GM10266 (cell line): ENCODE results near the gene CHAC2.
"Not testable (repeated sequence)": the region's sequence is repeated elsewhere in the genome, so short reads cannot be mapped to it uniquely, and the experiment has no call there.

Experiments
- DNase-seq: peaks from one replicate; pipeline ENCODE4 v3.0.0; 2012; ENCODE audit errors: extremely low spot score
- TF ChIP-seq, protein P1 (sequence below): IDR thresholded peaks from 2 replicates; pipeline ENCODE4 v1.5.1; 2012; ENCODE audit warnings: mild to moderate bottlenecking, low read depth; ENCODE audit not compliant: control insufficient read depth, insufficient read depth; ENCODE audit errors: missing control alignments

Gene CHAC2

DNA sequence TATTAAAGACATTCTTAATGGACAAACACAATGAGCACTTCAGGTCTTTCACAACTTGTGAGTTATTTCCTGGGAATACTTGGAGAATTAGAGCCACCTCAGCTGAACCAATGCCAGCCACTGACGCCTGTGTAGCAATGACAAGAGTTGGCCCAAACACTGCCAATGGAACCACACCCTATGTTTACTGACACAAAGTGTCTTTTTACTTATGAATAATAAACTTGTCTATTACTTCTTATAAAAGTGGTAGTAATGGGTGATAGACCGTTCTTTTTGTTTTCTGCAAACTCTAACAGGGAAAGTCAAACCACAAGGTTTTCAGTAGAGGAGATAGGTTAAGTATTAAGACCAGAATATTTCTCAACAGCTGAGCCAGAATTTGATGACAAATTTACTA is 12.5 kb upstream of the CHAC2 start:
- TF ChIP-seq, protein P1, sequence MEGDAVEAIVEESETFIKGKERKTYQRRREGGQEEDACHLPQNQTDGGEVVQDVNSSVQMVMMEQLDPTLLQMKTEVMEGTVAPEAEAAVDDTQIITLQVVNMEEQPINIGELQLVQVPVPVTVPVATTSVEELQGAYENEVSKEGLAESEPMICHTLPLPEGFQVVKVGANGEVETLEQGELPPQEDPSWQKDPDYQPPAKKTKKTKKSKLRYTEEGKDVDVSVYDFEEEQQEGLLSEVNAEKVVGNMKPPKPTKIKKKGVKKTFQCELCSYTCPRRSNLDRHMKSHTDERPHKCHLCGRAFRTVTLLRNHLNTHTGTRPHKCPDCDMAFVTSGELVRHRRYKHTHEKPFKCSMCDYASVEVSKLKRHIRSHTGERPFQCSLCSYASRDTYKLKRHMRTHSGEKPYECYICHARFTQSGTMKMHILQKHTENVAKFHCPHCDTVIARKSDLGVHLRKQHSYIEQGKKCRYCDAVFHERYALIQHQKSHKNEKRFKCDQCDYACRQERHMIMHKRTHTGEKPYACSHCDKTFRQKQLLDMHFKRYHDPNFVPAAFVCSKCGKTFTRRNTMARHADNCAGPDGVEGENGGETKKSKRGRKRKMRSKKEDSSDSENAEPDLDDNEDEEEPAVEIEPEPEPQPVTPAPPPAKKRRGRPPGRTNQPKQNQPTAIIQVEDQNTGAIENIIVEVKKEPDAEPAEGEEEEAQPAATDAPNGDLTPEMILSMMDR: no peak

DNA sequence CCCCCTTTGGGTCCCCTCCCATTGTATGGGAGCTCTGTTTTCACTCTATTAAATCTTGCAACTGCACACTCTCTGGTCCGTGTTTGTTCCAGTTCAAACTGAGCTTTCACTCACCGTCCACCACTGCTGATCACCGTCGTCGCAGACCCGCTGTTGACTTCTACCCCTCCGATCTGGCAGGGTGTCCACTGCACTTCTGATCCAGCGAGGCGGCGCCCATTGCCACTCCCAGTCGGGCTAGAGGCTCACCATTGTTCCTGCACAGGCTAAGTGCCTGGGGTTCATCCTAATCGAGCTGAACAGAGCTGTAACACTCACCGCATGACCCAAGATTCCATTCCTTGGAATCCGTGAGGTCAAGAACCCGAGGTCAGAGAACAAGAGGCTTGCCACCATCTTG is 11.0 kb upstream of the CHAC2 start:
- TF ChIP-seq, protein P1: no peak
- DNase-seq: no peak

More for the DNA sequence above, 12.5 kb upstream of the CHAC2 start:
- DNase-seq: no peak

DNA sequence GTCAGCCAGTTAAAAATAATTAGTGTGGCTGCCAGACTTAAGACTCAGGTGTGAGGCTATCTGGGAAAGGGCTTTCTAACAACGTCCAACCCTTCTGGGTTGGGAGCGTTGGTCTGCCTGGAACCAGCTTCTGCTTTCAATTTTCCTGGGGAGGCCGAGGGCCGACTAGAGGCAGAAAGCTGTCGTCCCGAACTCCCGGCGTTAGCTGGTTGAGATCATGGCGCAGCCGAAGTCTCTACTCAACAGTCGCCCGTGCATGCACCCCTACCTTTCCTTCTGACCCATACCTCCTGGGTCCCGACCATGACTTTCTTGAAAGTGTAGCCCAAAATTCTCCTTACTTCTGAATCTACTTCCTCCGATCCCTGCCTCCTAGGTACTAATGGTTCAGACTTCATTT is 10.4 kb upstream of the CHAC2 start:
- not testable (repeated sequence) for DNase-seq

DNA sequence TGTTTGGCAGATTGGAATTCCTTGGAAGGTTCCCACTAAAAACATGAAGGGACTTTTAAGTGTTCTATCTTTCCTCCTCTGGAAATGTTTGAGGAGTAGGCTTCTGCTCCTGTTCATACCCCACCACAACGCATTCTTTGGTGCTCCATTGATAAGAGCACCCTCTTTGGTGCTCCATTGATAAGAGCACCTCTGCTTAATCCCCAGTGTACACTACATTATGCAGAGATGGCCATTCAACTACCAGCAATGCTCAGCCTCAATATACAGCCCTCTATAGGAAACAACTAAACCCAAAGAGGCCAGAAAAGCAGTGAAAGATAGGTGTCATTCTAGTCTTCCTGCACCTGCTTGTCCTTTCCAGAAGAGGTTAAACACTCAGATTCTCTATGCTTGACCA is 1.8 kb upstream of the CHAC2 start:
- DNase-seq: no peak
- TF ChIP-seq, protein P1: no peak

DNA sequence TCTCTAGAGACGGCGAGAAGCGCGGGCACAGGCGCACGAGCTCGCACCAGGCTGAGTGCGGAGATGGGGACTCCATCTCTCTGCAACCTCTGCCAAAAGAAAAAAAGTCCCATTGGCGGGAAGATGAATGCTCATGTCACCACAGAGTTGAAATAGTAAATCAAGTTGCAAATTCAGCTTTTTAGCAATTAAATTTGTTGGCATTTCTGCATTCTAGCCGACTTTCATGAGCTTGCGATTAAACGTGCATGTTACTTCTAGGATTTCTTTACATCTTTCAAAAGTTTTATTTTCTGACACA is 588 bp downstream of the CHAC2 start:
- TF ChIP-seq, protein P1: no peak
- DNase-seq: no peak

DNA sequence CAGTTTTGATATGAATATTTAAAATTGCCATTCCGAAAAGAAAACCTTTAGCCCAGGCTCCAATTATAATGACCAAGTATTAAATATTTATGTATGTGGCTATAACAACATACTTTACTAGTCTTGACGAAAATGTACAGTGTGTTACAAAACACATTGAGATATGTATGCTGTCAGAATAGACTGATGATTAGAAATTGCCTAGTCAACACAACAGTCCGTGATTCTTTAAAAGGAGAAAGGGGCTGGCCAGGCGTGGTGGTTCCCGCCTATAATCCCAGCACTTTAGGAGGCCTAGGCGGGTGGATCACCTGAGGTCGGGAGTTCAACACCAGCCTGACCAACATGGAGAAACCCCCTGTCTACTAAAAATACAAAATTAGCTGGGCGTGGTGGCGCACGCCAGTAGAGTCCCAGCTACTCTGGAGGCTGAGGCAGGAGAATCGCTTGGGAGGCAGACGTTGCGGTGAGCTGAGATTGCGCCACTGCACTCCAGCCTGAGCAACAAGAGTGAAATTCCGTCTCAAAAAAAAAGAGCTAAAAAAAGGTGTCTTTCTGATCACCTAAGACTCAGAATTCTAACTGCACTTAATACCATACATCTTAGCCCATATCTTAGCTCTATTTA is 1.8 kb downstream of the CHAC2 start:
- no peak for DNase-seq
- TF ChIP-seq, protein P1: no peak

DNA sequence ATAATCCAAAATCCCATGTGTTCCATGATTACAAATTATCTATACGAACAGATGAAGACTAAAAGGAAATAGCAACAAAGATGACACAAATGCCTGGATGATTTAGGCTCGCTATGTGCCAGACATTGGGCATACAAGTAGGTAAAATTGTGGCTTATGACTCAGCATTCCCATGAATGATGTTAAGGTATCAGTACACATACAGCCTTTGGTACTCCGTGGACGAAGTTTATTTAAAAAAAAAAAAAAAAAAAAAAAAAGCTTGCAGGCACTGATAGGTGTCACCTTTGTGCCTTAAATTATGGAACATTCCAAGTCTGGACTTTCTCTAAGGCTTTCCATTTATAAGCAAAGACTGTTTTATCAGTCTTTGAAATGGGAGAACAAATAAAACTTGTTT is 2.7 kb downstream of the CHAC2 start:
- DNase-seq: no peak
- TF ChIP-seq, protein P1: no peak

DNA sequence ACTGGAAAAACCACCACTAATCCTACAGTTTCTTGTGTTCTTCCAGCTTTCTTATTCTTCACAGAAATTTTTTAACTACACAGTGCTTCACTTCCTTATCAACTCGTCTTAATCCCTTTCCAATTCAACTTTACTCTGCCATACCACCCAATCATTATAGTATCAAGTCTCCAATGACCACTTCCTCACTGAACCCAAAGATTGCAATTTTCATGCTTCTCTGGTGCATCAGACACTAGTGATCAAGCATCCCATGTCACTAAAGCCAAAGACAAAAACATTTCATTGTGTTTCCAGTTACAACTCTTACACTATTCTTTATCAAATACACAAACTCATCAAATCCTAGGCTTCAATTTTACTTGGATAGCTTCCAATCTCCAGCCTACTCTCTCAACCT is 9.5 kb downstream of the CHAC2 start:
- TF ChIP-seq, protein P1: no peak
- no peak for DNase-seq
